Measurements from ENCODE around the gene OSBPL6.

The OSBPL6 gene

GRCh38 chr2:178199334-178199733 is 5.0 kb downstream of the OSBPL6 start:
- DNase-seq: no peak

GRCh38 chr2:178200331-178200730 is 6.0 kb downstream of the OSBPL6 start:
- no peak for DNase-seq

- no peak for DNase-seq
Observed at GRCh38 chr2:178202927-178203326, 8.6 kb downstream of the OSBPL6 start.

GRCh38 chr2:178204977-178205376 is 10.7 kb downstream of the OSBPL6 start:
- no peak for DNase-seq

- DNase-seq: no peak
Observed at GRCh38 chr2:178205853-178206521, 11.7 kb downstream of the OSBPL6 start.

GRCh38 chr2:178208336-178208735 is 14.0 kb downstream of the OSBPL6 start:
- DNase-seq: no peak

- DNase-seq: no peak
Observed at GRCh38 chr2:178208817-178209216, 14.5 kb downstream of the OSBPL6 start.

- no peak for DNase-seq
Observed at GRCh38 chr2:178211460-178211859, 17.1 kb downstream of the OSBPL6 start.

- DNase-seq: no peak
Observed at GRCh38 chr2:178211943-178212342, 17.6 kb downstream of the OSBPL6 start.

- no peak for DNase-seq
Observed at GRCh38 chr2:178213991-178214390, 19.7 kb downstream of the OSBPL6 start.

GRCh38 chr2:178219247-178219646 is 24.9 kb downstream of the OSBPL6 start:
- DNase-seq: no peak

GRCh38 chr2:178220814-178221213 is 26.5 kb downstream of the OSBPL6 start:
- DNase-seq: no peak

GRCh38 chr2:178221556-178221955 is 27.2 kb downstream of the OSBPL6 start:
- no peak for DNase-seq

GRCh38 chr2:178223806-178224205 is 29.5 kb downstream of the OSBPL6 start:
- DNase-seq: no peak

GRCh38 chr2:178225006-178225805 is 30.9 kb downstream of the OSBPL6 start:
- no peak for DNase-seq

GRCh38 chr2:178227187-178227586 is 32.9 kb downstream of the OSBPL6 start:
- no peak for DNase-seq

- DNase-seq: no peak
Observed at GRCh38 chr2:178229927-178230326, 35.6 kb downstream of the OSBPL6 start.

GRCh38 chr2:178230396-178230795 is 36.1 kb downstream of the OSBPL6 start:
- DNase-seq: no peak

GRCh38 chr2:178233428-178233827 is 39.1 kb downstream of the OSBPL6 start:
- no peak for DNase-seq

GRCh38 chr2:178234648-178235047 is 40.3 kb downstream of the OSBPL6 start:
- no peak for DNase-seq

- no peak for DNase-seq
Observed at GRCh38 chr2:178237488-178238153, 43.3 kb downstream of the OSBPL6 start.

GRCh38 chr2:178238154-178238521 is 43.8 kb downstream of the OSBPL6 start:
- no peak for DNase-seq

- DNase-seq: no peak
Observed at GRCh38 chr2:178238750-178239149, 44.4 kb downstream of the OSBPL6 start.

Measured in stimulated activated naive CD4-positive, alpha-beta T cell treated with Interleukin-2 at 50 U/mL for 16 hours (primary cell).